Measurements from ENCODE around the gene TFAP2A.

Gene TFAP2A

DNA sequence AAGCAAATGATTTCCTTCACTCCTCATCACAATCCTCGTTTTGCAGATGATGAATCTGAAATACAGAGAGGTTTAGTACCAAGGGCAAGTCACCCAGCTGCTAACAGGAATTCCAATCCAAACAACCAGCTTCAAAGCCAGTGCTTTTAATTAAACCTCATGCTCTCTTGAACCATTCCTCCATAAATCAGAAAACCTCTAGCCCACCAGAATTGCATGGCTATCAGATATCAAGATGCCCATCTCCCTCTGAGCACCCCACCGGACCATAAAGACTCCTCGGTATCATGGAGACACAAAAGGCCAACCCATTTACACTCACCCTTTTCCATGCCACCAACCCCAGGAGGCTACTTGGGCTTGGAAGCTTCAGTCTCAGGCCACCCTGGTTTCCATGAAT is 46.0 kb downstream of the TFAP2A start:
- CTCF ChIA-PET, result no interaction called here

DNA sequence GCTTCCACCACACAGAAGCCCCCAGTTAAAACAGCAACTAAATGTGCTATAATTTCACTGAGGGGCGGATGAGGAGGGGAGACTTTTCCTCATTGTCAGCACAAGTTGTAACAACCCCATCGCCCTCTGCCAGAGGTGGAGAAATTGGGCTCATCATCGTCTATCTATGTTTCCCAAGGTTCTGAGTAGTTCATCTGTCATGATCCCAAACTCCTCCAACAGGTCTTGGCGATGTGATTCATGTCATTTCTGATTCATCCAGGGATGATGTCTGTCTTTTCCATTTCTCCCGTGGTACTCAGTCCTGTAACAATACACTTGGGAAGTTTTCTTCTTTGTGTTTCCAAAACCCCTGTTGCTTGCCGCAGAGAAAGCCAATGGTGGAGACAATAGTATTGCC is 51.0 kb downstream of the TFAP2A start:
- TF ChIP-seq ZNF384 (IDR thresholded peaks at IDR 0.05), result no peak
- ChIA-PET POLR2A (no interaction called here), CTCF (no interaction called here)
- DNase-seq (ENCODE audit: extremely low spot score), result no peak

More for the DNA sequence above, 46.0 kb downstream of the TFAP2A start:
- TF ChIP-seq L3MBTL2 (conservative IDR thresholded peaks at IDR 0.05), result no peak
- no peak for TF ChIP-seq FOXM1 (IDR thresholded peaks at IDR 0.05; ENCODE audit: borderline replicate concordance)
- no peak for TF ChIP-seq ARNT (IDR thresholded peaks at IDR 0.05)
- no peak for TF ChIP-seq CTBP1 (IDR thresholded peaks at IDR 0.05; ENCODE audit: borderline replicate concordance)
- no peak for TF ChIP-seq NFRKB (IDR thresholded peaks at IDR 0.05)
- no peak for TF ChIP-seq HDGF (IDR thresholded peaks at IDR 0.05; ENCODE audit: borderline replicate concordance)
- TF ChIP-seq TARDBP (IDR thresholded peaks at IDR 0.05), result no peak
- TF ChIP-seq, protein P1, sequence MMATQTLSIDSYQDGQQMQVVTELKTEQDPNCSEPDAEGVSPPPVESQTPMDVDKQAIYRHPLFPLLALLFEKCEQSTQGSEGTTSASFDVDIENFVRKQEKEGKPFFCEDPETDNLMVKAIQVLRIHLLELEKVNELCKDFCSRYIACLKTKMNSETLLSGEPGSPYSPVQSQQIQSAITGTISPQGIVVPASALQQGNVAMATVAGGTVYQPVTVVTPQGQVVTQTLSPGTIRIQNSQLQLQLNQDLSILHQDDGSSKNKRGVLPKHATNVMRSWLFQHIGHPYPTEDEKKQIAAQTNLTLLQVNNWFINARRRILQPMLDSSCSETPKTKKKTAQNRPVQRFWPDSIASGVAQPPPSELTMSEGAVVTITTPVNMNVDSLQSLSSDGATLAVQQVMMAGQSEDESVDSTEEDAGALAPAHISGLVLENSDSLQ (IDR thresholded peaks at IDR 0.05), result no peak
- TF ChIP-seq ZNF384 (IDR thresholded peaks at IDR 0.05), result no peak
- no peak for TF ChIP-seq BHLHE40 (IDR thresholded peaks at IDR 0.05; ENCODE audit: borderline replicate concordance)
- TF ChIP-seq LEF1 (IDR thresholded peaks at IDR 0.05; ENCODE audit: borderline replicate concordance), result no peak
- no peak for TF ChIP-seq FOXA1 (IDR thresholded peaks at IDR 0.05)
- no peak for TF ChIP-seq SUZ12 (IDR thresholded peaks at IDR 0.05)
- no peak for TF ChIP-seq ELF4 (IDR thresholded peaks at IDR 0.05)
- no peak for TF ChIP-seq SP1 (IDR thresholded peaks at IDR 0.05)
- TF ChIP-seq FOXK2 (IDR thresholded peaks at IDR 0.05), result no peak
- no peak for DNase-seq (ENCODE audit: extremely low spot score)
- POLR2A ChIA-PET, result no interaction called here

DNA sequence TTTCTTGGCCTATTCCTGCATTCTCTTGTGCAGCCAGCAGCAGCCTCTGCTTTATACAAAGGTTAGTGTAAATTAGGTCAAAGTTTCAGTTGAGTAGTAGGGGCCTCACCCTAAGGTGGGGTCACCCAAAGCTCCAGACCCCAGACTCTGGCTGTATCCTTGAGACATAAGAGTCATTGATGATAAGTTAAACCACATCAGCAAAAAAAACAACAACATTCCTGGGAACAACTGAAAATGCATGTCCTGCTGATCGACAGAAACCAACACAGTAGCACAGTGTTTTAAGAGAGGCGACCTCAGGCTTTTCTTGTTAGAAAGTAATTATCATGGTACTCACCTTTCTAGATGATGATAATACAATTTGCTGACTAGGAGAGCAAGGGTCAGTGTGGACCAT is 52.6 kb downstream of the TFAP2A start:
- ChIA-PET POLR2A (no interaction called here), CTCF (no interaction called here)
- no peak for DNase-seq (ENCODE audit: extremely low spot score)
- no peak for TF ChIP-seq L3MBTL2 (conservative IDR thresholded peaks at IDR 0.05)
- TF ChIP-seq BHLHE40 (IDR thresholded peaks at IDR 0.05; ENCODE audit: borderline replicate concordance), result no peak
- TF ChIP-seq TARDBP (IDR thresholded peaks at IDR 0.05), result no peak
- no peak for TF ChIP-seq FOXK2 (IDR thresholded peaks at IDR 0.05)

DNA sequence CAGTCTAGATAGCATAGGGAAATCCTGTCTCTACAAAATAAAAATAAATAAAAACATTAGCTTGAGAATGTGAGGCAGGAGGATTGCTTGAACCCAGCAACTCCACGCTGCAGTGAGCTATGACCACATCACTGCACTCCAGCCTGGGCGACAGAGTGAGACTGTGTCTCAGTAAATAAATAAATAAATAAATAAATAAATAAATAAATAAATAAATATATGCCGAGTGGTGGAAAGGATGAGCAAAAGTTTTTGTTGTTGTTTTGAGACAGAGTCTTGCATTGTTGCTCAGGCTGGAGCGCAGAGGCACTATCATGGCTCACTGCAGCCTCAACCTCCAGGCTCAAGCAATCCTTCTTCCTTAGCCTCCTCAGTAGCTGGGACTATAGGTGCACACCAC is 53.4 kb downstream of the TFAP2A start:
- no peak for TF ChIP-seq NFRKB (IDR thresholded peaks at IDR 0.05)
- TF ChIP-seq L3MBTL2 (conservative IDR thresholded peaks at IDR 0.05), result no peak
- no peak for TF ChIP-seq FOXA1 (IDR thresholded peaks at IDR 0.05)
- TF ChIP-seq CTBP1 (IDR thresholded peaks at IDR 0.05; ENCODE audit: borderline replicate concordance), result no peak
- CTCF ChIA-PET, result no interaction called here
- no peak for DNase-seq (ENCODE audit: extremely low spot score)
- POLR2A ChIA-PET, result no interaction called here

DNA sequence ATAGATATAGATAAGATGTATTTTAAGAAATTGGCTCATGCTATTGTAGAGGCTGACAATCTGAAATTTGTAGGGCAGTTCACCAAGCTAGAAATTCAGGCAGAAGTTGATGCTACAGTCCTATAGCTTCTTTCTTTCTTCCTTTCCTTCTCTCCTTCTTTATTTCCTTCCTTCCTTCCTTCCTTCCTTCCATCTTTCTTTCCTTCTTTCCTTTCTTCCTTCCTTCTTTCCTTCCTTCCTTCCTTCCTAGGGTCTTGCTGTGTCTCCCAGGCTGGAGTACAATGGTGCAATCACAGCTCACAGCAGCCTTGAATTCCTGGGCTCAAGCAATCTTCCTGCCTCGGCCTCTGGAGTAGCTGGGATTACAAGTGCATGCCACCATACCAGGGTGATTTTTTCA is 55.3 kb downstream of the TFAP2A start:
- TF ChIP-seq L3MBTL2 (conservative IDR thresholded peaks at IDR 0.05), result no peak
- no peak for TF ChIP-seq TARDBP (IDR thresholded peaks at IDR 0.05)
- no peak for TF ChIP-seq LEF1 (IDR thresholded peaks at IDR 0.05; ENCODE audit: borderline replicate concordance)
- no peak for TF ChIP-seq HDGF (IDR thresholded peaks at IDR 0.05; ENCODE audit: borderline replicate concordance)
- TF ChIP-seq ARNT (IDR thresholded peaks at IDR 0.05), result no peak
- TF ChIP-seq BHLHE40 (IDR thresholded peaks at IDR 0.05; ENCODE audit: borderline replicate concordance), result no peak
- TF ChIP-seq FOXM1 (IDR thresholded peaks at IDR 0.05; ENCODE audit: borderline replicate concordance), result no peak
- TF ChIP-seq, protein P1 (IDR thresholded peaks at IDR 0.05), result no peak
- no peak for TF ChIP-seq NFRKB (IDR thresholded peaks at IDR 0.05)
- no peak for TF ChIP-seq SP1 (IDR thresholded peaks at IDR 0.05)
- no peak for TF ChIP-seq CTBP1 (IDR thresholded peaks at IDR 0.05; ENCODE audit: borderline replicate concordance)
- no peak for TF ChIP-seq FOXK2 (IDR thresholded peaks at IDR 0.05)
- ChIA-PET POLR2A (no interaction called here), CTCF (interaction anchor here (0.6 kb wide), 1 partner anchor 11 kb away, joined by 3 read pairs; no protein-coding TSS in a partner anchor)
- no peak for DNase-seq (ENCODE audit: extremely low spot score)

DNA sequence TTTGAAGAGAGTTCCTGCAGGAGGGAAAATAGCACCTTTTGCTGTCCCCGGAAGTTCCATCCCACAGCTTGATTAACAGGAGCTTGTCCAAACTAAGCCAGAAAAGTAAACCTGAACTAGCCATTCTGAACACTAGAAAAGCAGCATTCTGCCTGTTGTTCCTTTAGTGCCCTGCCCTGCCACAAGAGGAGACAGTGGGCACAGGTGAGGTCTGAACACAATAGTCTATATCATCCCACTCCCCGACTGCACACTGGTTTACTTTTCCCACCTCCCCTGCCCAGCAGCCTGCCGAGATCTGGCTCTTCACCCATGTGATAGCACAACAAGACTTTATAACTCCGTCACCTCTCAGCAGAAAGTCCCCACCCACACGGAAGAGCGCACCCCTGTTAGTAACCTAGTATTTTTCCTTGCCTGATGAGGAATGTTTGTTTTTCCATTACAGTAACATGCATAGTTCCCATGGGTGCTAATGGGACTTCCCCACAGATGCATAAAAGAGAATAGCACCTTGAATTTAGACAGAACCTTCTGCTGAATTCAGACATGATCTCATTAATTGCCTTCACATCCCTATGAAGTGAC is 59.7 kb downstream of the TFAP2A start:
- POLR2A ChIA-PET, result no interaction called here
- no peak for DNase-seq (ENCODE audit: extremely low spot score)
- TF ChIP-seq ZNF384 (IDR thresholded peaks at IDR 0.05) (no peak), SUZ12 (IDR thresholded peaks at IDR 0.05) (no peak), BHLHE40 (IDR thresholded peaks at IDR 0.05; ENCODE audit: borderline replicate concordance) (no peak), SP1 (IDR thresholded peaks at IDR 0.05) (no peak), LEF1 (IDR thresholded peaks at IDR 0.05; ENCODE audit: borderline replicate concordance) (no peak), NFRKB (IDR thresholded peaks at IDR 0.05) (no peak), FOXA1 (IDR thresholded peaks at IDR 0.05) (no peak), HDGF (IDR thresholded peaks at IDR 0.05; ENCODE audit: borderline replicate concordance) (no peak), ELF4 (IDR thresholded peaks at IDR 0.05) (no peak), ARNT (IDR thresholded peaks at IDR 0.05) (no peak), FOXM1 (IDR thresholded peaks at IDR 0.05; ENCODE audit: borderline replicate concordance) (no peak)
- TF ChIP-seq, protein P1 (IDR thresholded peaks at IDR 0.05), result no peak
- CTCF ChIA-PET, result no interaction called here

DNA sequence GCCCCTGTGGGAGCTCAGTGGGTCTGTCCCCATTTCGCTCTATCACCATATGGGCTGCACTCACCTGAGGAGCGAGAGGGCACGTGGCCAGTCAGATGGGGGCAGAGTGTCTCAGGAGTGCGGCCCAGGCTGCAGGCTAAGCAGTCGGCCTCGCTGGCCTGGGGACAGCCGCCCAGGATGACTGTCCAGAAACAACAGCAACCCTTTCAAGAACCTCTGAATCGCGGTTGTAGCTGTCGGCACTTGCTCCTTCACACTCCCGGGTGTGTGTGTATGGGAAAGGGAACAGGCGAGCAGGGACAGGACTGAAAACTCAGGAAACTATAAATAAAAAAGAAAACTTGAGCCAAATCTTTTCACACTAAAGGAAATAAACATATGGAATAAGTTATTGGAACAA is 63.1 kb downstream of the TFAP2A start:
- ChIA-PET CTCF (no interaction called here), POLR2A (no interaction called here)
- TF ChIP-seq NFRKB (IDR thresholded peaks at IDR 0.05), result no peak
- TF ChIP-seq ZNF384 (IDR thresholded peaks at IDR 0.05), result no peak
- no peak for TF ChIP-seq LEF1 (IDR thresholded peaks at IDR 0.05; ENCODE audit: borderline replicate concordance)
- no peak for TF ChIP-seq CTBP1 (IDR thresholded peaks at IDR 0.05; ENCODE audit: borderline replicate concordance)
- TF ChIP-seq FOXA1 (IDR thresholded peaks at IDR 0.05), result no peak
- TF ChIP-seq FOXK2 (IDR thresholded peaks at IDR 0.05), result no peak
- no peak for TF ChIP-seq SUZ12 (IDR thresholded peaks at IDR 0.05)
- TF ChIP-seq L3MBTL2 (conservative IDR thresholded peaks at IDR 0.05), result no peak
- TF ChIP-seq ELF4 (IDR thresholded peaks at IDR 0.05), result no peak
- TF ChIP-seq FOXM1 (IDR thresholded peaks at IDR 0.05; ENCODE audit: borderline replicate concordance), result no peak
- no peak for TF ChIP-seq ARNT (IDR thresholded peaks at IDR 0.05)
- TF ChIP-seq, protein P1 (IDR thresholded peaks at IDR 0.05), result no peak
- TF ChIP-seq BHLHE40 (IDR thresholded peaks at IDR 0.05; ENCODE audit: borderline replicate concordance), result no peak
- no peak for TF ChIP-seq HDGF (IDR thresholded peaks at IDR 0.05; ENCODE audit: borderline replicate concordance)
- TF ChIP-seq TARDBP (IDR thresholded peaks at IDR 0.05), result no peak
- no peak for TF ChIP-seq SP1 (IDR thresholded peaks at IDR 0.05)
- DNase-seq (ENCODE audit: extremely low spot score), result no peak
